ENCODE measurements around the gene CDK6.
A peak's percentile ranks its signal among the peaks of the same experiment; 100 is the strongest.

DNA sequence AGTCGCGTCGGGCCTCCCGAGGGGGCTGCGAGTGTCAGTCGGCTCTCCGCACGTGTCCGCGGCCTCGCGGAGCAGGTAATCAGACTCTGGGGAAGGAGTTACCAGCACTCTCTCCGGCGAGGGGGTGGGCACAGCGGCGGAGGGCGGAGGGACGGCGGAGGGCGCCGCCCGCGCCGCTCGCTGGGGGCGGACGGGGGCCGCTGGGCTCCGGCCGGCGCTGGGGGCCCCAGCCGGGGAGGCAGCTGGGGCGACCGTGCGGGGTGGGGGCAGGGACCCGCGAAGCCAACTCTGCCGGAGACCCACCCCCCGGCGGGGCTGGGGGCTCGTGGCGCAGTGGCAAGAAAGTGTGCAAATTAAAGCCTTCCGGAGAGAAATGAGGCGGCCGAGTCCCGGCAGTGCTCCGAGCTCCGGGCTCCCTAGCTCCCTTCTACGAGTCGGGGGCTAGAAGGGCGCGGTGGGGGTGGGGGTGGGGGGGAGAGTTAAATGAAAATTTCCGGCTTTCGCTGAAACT is at the start of gene CDK6:
- TF ChIP-seq POLR2A (IDR thresholded peaks at IDR 0.05), result peak; percentile 27
- TF ChIP-seq, protein P1, sequence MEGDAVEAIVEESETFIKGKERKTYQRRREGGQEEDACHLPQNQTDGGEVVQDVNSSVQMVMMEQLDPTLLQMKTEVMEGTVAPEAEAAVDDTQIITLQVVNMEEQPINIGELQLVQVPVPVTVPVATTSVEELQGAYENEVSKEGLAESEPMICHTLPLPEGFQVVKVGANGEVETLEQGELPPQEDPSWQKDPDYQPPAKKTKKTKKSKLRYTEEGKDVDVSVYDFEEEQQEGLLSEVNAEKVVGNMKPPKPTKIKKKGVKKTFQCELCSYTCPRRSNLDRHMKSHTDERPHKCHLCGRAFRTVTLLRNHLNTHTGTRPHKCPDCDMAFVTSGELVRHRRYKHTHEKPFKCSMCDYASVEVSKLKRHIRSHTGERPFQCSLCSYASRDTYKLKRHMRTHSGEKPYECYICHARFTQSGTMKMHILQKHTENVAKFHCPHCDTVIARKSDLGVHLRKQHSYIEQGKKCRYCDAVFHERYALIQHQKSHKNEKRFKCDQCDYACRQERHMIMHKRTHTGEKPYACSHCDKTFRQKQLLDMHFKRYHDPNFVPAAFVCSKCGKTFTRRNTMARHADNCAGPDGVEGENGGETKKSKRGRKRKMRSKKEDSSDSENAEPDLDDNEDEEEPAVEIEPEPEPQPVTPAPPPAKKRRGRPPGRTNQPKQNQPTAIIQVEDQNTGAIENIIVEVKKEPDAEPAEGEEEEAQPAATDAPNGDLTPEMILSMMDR (IDR thresholded peaks at IDR 0.05), result no peak

Data from right lobe of liver (tissue), 4 donors.